ENCODE measurements around the gene PLXNA2.
A peak's percentile ranks its signal among the peaks of the same experiment; 100 is the strongest.

The PLXNA2 gene

GRCh38 chr1:208243967-208244916 is at the start of gene PLXNA2:
TSS of gene PLXNA2 (minus strand) at chr1:208244384. CDS start at chr1:208217922, 26,462 bp downstream.
- DNase-seq (ENCODE audit: low spot score) = peak; percentile 83

DNA sequence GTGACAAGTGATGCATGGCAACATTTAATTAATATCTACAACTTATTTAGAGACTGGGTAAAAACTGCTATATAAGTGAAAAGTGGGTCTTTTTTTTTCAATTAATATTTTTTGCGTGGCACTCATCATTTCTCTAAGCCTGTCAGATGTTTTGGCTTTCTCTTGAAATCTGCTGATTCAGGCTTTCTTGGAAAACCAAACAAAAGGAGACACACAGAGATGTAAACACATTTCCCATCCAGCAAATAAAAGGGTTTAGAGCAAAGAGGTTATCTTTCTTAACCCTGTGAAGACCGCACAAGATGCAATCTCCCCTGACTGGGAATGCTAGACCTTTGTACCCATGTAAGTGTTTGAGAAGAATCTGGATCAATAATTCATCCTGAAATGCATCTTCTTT is 48.7 kb upstream of the PLXNA2 start:
- no peak for DNase-seq (ENCODE audit: low spot score)

DNA sequence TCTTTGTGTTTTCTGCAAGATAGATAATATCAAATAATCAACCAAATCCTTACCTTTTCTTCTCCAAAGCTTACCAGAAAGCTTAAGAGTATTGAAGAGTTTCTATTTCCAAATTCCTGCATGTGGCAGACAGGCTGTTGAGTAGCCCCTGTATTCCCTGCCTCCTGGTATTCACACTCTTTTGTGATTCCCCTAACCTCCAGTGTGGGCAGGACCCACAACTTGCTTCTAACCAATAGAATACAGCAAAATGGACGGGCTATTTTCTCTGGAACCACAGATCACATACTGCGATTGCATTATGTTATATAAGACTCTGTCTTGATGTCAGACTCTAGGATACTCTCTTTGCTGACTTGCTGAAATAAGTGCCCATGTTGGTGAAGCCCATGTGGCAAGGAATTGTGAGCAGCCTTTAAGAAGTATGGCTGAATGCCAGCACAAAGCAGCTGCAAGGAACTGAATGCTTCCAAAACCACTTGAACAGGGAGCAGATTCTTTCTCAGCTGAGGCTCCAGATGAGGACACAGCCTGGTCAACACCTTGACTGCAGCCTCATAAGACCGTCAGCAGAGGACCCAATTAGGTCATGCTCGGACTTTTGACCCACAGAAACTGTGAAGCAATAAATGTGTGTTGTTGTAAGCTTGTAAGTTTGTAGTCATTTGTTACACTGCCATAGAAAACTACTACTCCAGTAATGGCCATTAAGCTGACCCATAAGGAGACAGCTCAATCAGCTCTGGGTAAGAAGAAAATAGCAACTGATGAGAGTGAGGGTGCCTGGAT is 47.9 kb upstream of the PLXNA2 start:
- no peak for DNase-seq (ENCODE audit: low spot score)

DNA sequence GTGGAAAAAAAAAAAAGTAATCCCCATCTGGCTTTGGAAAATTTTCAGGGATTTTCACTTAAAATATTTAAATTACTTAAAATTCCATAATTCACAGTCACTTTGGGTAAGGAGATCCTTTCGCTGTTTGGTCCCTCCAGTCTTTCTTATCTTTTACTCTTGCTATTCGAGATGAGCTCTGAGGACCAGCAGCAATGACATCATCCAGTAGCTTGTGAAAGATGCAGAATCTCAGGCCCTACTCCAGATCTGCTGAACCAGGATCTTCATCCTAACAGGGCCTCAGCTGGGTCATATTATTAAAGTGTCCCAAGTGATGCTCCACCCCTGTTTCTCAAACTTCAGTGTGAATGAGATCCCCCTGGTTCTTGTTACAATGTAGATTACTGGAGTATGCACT is 46.9 kb upstream of the PLXNA2 start:
- DNase-seq (ENCODE audit: low spot score) = no peak

DNA sequence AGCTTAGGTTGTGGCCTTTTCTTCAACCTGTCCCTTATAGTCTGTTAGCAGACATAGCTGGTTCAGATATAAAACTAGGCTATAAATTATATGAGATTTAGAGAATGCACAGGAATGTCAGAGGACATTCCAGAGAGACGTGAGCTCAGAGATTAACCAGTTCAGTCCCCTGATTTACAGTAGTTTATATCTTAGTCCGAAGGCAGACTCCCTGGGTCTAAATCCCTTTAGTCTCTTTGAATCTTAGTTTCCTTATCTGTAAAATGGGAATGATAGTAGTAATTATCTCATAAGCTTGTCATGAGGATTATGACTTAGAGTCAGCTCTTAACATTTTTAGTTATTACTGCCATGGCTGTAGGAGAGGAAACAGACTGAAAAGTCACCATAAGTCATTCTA is 45.5 kb upstream of the PLXNA2 start:
- no peak for DNase-seq (ENCODE audit: low spot score)

DNA sequence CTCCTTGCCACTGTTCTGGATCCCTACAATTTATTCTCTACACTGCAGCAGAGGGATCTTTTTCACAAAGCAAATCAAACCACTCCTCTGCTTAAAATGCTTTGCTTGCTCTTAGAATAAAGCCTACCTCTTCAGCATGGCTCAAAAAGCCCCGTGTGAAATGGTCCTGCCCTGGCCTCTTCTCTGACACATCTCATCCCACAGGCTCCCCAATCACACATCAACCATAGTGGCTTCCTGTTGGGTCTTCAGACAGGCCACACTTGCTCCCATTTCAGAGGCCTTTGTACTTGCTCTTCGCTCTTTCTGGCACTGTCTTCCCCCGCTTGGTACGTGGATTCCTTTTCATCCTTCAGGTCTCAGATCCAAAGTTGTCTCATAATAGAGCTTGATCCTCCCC is 44.3 kb upstream of the PLXNA2 start:
- no peak for DNase-seq (ENCODE audit: low spot score)

GRCh38 chr1:208280681-208281450 is 36.7 kb upstream of the PLXNA2 start:
- no peak for DNase-seq (ENCODE audit: low spot score)

DNA sequence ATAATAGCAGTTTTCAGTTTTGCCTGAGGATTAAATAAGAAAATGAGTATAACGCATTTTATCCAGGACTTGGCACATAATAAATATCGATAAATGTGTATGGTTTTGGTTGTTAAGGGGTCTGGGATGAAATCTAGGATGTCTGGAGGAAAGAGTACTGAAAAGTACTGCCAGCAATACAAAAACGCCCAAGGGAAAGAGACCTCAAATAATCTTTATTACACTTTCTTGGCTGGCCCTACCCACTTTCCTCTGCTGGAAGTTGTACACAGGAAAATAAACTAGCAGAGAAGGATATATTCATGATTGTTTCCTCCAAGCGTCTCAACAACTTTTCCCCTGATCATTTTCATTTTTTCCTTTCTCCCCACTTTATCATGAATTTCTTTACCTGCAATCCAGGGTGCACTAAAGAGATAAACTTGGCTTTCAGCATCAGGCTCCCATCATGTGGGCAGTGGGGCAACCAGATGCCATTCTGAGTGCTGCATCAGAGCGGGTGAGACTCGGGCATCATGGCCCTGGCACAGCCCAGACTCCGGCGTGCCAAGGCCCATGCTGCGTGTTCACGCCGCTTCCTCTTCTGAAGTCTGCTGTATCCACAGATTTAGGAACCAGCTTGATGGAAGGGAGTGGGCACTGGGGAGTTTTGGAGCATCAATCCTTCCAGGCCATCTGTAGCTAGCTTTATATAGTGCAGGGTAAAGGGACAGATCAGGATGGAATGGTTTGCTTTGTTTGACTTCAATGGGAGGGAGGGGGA is 35.8 kb upstream of the PLXNA2 start:
- no peak for DNase-seq (ENCODE audit: low spot score)

- no peak for DNase-seq (ENCODE audit: low spot score)
These were observed 34.5 kb upstream of the PLXNA2 start for GRCh38 chr1:208278638-208279037.

GRCh38 chr1:208276757-208277435 is 32.7 kb upstream of the PLXNA2 start:
- DNase-seq (ENCODE audit: low spot score) = no peak

GRCh38 chr1:208275083-208275482 is 30.9 kb upstream of the PLXNA2 start:
- no peak for DNase-seq (ENCODE audit: low spot score)

DNA sequence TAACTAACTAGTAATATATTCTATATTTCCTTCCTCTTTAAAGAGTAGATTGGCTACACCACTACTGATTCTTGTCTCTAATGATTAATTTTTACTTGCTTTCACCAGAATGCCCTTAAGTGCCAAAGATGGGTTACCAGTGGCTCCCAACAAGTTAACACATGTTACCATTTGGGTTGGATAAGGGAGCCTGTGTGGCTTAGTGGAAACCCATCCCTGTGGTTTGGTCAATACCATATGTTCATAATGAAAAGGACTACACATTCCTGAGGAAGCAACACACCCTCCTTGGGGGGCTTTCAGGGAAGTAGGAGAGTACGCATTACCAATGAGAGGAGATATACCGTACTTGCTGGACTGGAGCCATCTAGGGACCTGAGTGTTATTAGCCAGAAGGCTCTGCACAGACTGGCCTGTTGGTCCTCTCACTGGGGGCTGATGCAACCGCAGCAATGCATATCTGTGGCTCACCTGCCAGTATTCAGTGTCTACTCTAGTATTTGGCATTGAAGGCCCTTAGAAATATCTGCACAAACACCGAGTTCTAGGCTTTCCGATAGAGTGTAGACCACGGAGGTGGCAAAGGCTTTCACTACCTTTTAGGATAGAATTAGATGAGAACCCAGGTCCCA is 29.3 kb upstream of the PLXNA2 start:
- no peak for DNase-seq (ENCODE audit: low spot score)

- no peak for DNase-seq (ENCODE audit: low spot score)
These were observed 28.5 kb upstream of the PLXNA2 start for GRCh38 chr1:208272713-208273112.

GRCh38 chr1:208272311-208272710 is 28.1 kb upstream of the PLXNA2 start:
- no peak for DNase-seq (ENCODE audit: low spot score)

GRCh38 chr1:208271236-208271635 is 27.1 kb upstream of the PLXNA2 start:
- no peak for DNase-seq (ENCODE audit: low spot score)

DNA sequence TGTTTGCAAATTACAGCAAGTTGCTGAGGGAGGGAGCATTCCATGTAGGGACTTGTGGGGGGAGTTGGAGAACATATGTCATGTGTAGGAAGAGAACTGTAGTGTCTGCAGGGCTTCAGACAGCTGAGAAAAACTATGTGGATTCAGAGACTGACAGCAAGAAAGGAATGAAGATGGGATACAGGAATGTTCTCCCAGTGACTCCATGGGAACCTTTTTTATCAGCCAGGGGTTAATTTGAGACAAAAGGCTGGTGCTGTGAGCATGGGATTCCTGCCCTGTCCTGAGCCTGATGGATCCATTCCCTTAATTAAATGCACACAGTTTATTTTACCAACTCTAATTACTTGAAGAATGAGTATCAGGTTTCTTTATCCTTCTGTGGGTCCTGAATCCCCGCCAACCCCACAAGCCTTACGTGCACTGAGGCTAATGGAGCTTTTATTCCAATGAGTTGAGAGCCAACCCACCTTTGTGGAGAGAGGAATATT is 26.5 kb upstream of the PLXNA2 start:
- no peak for DNase-seq (ENCODE audit: low spot score)

DNA sequence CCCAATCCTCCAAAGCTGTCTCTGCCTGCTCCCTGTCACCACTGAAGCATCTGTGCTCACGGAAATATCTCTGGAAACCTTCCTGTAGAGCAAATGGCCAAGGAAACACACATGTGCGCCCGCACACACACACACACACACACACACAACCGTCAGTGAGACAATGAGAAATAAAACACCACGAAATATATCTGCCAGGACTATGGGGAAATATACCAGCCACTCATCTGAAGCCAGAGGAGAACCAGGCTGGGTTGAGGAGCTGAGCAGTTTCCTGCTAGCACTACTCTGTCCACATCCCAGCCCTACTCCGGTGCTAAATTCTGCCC is 25.1 kb upstream of the PLXNA2 start:
- no peak for DNase-seq (ENCODE audit: low spot score)

- DNase-seq (ENCODE audit: low spot score) = no peak
These were observed 24.6 kb upstream of the PLXNA2 start for GRCh38 chr1:208268541-208269337.

DNA sequence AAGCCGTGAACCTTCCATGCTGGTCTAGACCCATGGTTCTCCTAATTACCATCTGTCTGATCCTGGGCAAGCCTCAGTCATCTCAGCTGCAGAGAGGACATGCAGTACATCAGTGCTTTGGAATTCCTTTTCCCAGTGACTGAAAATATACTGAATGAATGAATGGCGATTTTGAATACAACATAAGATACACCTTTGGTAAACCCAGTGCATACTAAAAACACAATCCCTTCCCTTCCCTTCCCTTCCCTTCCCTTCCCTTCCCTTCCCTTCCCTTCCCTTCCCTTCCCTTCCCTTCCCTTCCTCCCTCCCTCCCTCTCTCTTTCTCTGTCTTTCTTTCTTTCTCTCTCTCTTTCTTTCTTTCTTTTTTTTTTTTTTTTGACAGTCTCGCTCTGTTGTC is 21.3 kb upstream of the PLXNA2 start:
- DNase-seq (ENCODE audit: low spot score) = no peak

DNA sequence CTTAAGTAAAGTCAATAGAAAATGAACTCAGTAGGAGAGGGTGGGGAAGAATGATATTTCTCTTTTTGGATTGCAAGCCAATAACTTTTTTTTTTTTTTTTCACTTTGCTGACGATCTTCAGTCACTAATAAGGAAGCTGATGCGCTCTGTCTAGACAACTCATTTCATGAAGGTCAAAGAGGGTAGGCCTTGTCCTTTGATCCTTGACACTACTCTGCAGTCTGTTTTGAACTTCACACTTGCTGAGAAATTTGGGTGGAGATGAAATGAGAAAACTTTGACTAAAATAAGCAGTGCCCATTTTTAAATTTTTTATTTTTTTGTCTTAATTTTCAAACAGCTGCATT is 20.9 kb upstream of the PLXNA2 start:
- no peak for DNase-seq (ENCODE audit: low spot score)

All from left forelimb (tissue), 1 donor.